Measurements from ENCODE around the gene RSPO4.
"Not testable (repeated sequence)": the region's sequence is repeated elsewhere in the genome, so short reads cannot be mapped to it uniquely, and the experiment has no call there.

Gene RSPO4

DNA sequence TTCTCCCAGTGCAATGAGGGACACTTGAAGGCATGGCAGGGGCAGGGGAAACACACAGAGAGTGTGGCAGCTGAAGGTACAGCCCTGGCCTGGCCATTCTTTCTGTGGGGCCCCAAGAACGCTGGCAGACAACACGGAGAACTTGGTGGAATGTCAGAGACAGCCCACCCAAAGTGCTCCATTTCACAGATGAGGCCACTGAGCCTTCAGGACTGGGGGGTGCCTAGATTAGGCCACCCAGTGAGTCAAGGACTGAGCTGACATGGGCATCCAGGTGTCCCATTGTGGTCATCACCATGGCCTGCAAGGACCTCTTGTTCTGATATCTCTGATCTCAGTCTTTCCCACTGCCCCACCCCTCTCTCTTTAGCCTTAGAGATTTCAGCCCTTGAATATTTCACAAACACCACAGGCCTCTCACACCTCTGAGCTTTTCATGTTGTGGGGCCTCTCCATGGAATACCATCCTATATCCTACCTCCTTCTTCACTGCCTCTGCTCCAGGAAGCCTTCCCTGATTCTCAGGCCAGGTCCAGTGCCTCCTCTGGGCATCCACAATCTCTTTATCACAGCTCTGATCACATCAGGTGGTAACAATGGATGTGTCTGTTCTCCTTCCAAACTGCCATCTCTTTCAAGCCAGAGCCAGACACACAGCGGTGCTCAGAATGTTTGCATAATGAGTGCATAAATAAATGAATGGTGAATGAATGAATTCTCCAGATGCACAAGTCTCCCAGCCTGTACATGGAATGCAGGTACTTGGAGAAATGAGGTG, 2.0 kb upstream of the RSPO4 start:
- no peak for DNase-seq

GRCh38 chr20:1002682-1003561, 811 bp upstream of the RSPO4 start:
- DNase-seq, result no peak

GRCh38 chr20:1001116-1001515, 995 bp downstream of the RSPO4 start:
- no peak for DNase-seq

DNA sequence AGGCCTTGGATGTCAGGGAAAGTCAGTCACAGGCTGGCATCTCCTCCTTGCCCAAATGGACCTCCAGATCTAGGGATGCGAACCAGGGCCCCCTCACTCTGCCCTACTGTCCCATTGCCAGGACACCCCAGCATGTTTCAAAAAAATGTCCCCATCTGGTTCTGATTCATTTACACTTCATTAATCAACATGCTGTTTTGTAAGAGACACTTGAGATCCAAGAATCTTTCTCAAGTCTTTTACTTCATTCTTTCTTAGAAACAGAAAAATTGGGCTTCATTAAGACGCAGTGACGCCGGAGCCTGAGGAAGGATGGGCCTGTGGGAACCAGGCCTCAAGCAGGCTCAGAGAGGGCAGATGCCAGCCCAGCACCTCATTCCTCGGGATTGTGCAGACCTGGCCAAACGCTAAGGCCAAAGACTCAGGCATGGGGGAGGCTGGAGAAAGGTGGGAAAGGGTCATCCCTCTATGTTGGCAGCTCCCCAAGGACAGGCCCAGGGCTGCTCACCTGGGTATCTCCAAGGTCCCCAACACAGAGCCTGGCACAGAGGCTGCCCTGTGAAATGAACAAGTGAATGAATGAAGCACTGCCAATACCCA, 3.8 kb downstream of the RSPO4 start:
- no peak for DNase-seq

DNA sequence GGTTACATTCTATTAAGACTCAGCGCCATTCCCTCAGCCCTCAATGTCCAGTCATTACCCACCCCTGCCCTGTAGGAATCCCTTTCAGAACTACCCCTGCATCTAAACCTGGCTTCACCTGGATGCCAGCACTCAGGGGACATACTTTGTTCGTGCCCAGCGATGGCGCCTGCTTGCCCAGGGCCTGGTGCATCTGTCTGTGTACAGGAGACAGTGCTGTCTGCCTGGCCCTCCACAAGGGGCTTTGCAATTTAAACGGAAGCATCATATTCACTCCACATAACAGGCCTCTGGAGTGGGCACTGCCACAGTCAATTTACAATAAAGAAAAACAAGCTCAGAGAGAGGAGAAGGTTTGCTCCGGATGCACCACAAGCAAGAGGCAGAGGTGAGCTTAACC, 4.6 kb downstream of the RSPO4 start:
- no peak for DNase-seq

GRCh38 chr20:997016-997415, 5.1 kb downstream of the RSPO4 start:
- DNase-seq, result no peak

DNA sequence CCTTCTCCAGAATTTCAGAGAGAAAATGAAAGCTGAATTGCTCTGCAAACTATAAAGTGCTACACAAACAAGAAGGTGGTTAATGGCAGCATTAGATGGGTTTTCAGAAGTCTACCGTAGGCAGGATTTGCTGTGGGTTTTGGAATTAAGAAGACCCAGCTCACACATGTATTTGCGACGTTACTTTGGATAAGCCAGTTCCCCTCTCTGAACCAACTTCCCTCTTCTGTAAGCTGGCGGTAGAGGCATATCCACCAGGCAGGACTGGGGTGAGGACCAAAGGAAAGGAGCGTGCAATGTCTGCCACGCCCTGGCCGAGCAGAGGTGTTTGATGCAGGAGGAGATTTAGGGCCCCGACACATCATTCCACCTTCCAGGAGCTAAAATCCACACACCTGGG, 6.9 kb downstream of the RSPO4 start:
- DNase-seq, result peak; percentile 7 to 36

- DNase-seq, result no peak
Measured at GRCh38 chr20:992801-993535, 9.1 kb downstream of the RSPO4 start.

DNA sequence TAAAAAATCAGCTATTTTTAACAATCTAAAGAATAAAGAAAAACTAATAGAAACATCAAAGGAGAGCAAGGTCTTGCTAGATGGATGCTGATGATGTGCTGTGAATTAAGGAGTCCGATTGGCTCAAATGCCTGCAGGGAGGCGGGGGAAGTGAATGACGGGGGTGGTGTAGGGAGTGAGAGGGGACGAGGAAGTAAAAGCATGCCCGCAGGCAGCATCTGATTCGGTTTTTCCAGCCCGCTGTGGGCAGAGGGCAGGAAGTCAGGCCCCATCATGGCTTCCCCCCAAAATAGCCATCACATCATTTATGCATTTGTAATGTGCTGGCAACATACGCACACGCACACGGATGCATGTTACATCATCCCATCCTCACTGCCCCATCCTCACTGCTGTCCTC, 10.3 kb downstream of the RSPO4 start:
- peak in 1 of 2 donors; percentile 4 for DNase-seq

DNA sequence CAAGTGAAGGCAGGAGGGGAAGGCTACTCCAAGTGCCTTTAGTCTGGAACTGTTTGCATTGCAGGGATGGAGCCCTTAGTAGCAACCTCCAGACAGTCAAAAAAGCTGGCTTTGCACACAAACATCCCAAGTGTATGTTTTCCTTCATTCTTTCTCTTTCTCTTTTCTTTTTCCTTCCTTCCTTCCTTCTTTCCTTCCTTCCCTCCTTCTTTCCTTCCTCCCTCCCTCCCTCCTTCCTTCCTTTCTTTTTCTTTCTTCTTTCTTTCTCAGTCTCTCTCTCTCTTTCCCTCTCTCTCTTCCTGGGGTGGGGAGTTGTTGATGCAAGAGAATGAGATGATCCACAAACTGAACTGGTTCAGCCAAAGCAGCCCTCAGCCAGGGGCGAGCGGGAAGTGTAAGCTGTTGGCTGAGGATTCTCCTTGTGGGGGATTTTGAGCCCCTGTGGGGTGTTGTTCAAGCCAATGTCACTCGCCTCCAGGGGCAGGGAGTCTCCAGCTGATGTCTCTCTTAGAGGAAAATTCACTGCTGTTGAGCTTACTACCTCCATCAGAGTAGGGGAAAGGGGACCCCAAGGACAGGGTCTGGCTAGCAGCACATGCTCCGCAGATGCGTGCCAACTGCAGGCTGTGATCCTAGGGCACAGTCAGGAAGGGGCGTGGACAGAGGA, 11.7 kb downstream of the RSPO4 start:
- no peak for DNase-seq

DNA sequence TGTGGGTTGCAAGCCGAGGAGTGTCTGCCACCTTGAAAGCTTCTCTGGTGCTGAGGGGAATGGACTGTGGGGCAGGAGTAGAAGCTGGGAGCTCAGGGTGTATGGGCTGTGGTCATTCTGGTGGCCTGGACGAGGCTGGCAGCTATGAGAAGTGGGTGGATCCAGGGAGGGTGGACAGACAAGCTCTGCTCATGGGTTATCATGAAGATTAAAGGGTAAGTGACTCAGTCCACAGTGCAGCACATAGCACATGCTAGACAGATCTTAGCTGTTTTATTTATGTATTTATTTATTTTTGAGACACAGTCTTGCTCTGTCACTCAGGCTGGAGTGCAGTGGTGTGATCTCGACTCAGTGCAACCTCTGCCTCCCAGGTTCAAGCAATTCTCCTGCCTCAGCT, 13.8 kb downstream of the RSPO4 start:
- no peak for DNase-seq

- DNase-seq, result no peak
Measured at GRCh38 chr20:987677-988076, 14.4 kb downstream of the RSPO4 start.

DNA sequence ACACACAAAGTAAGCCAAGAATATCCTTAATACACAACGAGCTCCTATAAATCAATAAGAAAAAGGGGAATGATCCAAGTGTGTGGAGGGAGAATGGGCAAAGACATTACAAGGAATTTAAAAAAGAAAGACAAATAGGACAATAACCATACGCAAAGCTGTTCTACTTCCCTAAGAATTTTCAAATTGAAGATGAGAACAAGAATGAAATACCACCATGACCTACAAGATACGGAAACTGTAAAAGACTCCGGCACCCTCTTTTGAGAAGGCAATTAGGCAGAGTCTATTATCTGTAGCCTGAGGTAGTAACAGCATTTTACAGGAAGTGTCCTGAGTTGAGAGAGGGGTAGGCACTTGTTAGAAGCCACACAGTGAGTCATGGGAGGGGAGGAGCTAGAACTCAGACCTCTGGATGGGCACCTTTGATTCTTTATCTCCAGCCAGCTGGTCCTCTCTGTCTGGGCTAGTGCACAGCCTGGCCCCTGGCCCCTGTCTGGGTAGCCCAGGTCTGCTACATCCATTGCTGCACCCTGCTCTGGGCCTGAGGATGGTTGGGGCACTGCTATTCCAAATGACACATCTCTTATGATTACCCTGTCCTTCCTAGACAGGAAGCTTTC, 15.3 kb downstream of the RSPO4 start:
- no peak for DNase-seq

DNA sequence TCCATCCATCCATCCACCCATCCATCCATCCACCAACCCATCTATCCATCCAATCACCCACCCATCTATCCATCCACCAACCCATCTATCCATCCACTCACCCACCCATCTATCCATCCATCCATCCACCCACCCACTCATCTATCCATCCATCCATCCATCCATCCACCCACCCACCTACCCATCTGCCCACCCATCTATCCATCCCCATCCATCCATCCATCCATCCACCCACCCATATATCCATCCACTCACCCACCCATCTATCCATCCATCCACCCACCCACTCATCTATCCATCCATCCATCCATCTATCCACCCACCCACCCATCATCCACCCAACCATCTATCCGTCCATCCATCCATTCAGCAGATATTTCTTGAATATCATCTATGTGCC, 17.1 kb downstream of the RSPO4 start:
- DNase-seq, result not testable (repeated sequence)

- no peak for DNase-seq
Measured at GRCh38 chr20:982754-983153, 19.4 kb downstream of the RSPO4 start.

- DNase-seq, result no peak
Measured at GRCh38 chr20:977021-977420, 25.1 kb downstream of the RSPO4 start.

- DNase-seq, result no peak
Measured at GRCh38 chr20:976033-976432, 26.1 kb downstream of the RSPO4 start.

GRCh38 chr20:973785-974194, 28.3 kb downstream of the RSPO4 start:
- peak; percentile 75 to 79 for DNase-seq

GRCh38 chr20:972256-972655, 29.9 kb downstream of the RSPO4 start:
- no peak for DNase-seq

DNA sequence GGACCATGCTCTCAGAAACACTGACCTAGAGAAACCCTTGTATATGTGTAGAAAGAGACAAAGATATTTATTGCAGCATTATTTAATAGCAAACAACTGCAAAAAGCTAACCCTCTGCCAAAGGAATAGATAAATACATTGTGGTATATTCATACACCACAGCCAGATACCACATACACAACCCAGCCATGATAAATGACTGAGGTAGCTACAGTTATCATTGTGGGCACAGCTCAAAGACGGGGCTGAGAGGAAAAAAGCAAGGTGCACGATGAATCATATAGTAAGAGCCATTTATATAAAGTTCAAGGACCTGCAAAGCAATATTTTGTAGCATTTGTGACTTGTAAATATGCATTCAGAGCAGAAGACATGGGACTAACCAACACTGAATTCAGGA, 30.8 kb downstream of the RSPO4 start:
- DNase-seq, result no peak

DNA sequence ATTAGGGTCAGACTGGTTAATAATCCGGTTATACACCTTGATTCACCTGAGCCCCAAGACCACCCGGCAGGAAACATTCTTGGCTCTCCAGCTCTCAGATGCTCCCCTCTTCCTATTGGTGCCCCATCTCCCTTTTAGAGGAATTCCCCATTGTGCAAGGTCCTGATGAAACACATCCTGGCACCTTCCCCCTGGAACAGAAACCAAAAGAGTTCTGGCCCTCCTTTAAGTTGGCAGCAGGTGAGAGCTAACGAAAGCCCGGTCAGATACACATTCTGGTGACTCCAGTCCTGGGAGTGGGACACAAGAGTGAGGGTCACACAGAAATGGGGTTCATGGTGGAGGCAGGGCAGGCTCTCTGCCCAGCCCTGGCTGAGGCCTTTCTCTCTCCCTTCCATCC, 32.2 kb downstream of the RSPO4 start:
- DNase-seq, result no peak

All from inflammatory macrophage (primary cell).